ENCODE data around the gene CMTM2.
"Not testable (repeated sequence)": the region's sequence is repeated elsewhere in the genome, so short reads cannot be mapped to it uniquely, and the experiment has no call there.

Gene CMTM2

GRCh38 chr16:66552286-66553177 lies 26.7 kb upstream of the CMTM2 start, which contains the start of gene CKLF:
CKLF (plus strand) TSS chr16:66552576; CDS start chr16:66552716, 140 bp downstream.
- in situ Hi-C loops (cut with MboI; ENCODE audit: low sequenced_read_pairs), result no loop called here

DNA sequence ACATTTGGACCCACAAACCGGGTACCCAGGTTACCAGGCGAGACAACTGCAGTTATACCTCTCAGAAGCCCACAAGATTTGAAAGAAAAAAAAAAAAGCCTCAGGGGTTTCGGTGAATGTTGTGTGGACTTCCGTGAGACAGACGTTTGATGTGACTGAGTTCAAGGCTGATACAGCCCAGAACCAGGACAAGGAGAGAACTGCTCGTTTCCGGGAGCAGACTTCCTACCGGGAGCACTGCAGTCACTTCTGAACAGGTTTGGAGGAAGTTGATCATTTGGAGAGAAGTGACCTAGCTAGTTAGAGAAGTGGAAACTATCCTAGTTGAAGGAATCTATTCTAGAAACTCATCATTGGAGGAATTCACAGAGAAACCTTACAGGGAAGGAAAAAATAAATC lies 26.0 kb upstream of the CMTM2 start:
- in situ Hi-C loops (cut with MboI; ENCODE audit: low sequenced_read_pairs), result no loop called here

DNA sequence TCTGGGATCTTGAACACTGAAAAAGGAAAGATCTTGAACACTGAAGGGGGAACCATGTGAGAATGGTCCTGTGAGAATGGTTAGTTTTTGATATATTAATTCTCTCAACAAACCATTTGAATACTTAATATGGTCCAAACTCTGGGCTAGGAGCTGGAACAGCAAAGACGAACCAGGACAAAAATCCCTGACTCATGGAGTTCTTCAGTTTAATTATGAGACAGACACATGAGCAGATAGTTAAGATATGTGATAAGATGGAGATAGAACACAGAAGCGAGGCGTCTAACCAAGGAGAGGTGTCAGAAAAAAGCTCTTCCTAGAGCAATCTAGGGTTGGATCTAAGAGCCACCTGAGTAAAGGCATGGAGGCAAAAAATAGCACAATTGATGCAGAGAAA lies 25.2 kb upstream of the CMTM2 start:
- in situ Hi-C loops (cut with MboI; ENCODE audit: low sequenced_read_pairs), result no loop called here

DNA sequence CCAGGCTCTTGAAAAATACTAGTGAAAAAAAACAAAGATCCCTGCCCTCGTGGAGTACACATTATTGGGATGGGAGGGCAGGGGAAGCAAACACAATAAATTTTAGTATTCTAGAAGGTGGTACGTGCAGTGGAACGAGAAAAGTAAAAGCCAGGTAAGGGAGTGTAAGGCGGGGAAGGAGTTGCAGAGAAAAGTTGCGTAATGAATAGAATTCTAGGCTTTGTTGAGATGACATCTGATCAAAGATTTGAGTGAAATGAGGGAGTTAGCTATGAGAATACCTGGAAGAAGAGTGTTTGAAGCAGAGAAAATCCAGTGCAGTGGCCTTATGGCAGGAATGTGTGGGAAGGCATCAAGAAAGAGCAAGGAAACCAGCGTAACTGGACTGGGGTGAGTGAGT lies 24.8 kb upstream of the CMTM2 start:
- in situ Hi-C loops (cut with MboI; ENCODE audit: low sequenced_read_pairs), result no loop called here

DNA sequence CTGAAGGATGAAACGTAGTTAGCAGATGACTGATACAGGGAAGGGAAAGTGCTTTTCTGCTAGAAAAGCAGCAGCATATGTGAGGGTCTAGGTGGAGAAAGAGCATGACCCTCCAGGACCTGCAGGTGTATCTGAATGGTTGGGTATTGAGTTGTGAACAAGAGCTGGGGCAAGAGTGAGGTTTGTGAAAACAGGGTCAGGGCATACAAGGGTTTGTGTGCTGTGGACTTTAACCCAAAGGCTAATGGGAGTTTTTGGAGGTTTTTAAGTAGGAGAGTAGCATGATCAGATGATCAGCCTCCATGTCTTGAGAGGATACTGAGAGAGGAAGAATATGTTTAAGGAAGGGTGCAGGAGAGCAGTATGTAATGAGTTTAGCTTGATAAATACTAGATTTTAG lies 19.2 kb upstream of the CMTM2 start:
- in situ Hi-C loops (cut with MboI; ENCODE audit: low sequenced_read_pairs), result no loop called here

DNA sequence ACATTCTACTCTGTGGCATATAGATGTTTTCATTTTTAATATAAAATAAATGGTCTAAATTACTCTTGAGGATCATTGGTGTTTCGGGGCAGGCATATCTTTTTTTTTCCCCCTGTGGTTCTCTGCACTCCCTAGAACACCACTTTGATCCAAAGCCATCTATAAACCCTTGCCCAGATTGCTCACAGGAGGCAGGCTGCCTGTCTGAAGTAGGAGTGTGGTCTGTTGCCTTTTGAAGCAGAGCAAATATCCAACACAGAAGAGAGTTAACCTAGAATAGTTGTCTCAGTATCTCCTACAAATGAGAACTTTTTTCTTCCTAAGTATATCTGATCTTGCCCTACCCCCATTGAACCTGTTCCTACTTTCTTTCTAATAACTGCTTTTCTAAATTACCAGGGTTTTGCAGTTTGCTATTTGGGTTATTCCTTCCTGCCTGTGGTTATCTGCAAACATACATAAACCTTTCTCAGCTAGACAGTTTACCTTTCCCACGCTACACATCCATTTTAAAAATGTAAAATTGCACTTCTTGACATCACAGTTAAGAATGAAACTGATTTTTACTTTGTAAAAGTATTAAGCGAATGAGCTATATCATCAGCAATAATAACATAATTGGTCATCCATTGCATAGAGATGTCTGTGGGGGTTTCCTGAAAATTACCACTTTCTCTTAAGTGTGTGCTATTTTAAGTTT lies 17.7 kb upstream of the CMTM2 start:
- in situ Hi-C loops (cut with MboI; ENCODE audit: low sequenced_read_pairs), result no loop called here

DNA sequence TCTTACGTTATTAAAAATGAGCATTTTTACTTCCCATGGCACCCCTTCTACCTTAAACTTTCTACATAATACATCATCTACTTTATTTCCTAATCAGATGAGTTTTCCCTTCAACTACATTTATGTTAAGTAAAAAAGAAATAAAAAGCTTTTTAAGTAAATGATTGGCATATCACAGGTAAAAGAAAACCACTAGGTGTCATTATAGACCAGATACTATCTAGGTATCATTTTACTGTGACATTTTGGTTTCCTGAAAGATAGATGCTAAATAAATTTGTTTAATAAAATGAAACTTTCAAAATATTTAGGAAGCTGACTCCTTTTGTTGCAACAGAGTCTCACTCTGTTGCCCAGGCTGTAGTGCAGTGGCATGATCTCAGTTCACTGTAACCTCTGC lies 16.9 kb upstream of the CMTM2 start:
- in situ Hi-C loops (cut with MboI; ENCODE audit: low sequenced_read_pairs), result no loop called here

DNA sequence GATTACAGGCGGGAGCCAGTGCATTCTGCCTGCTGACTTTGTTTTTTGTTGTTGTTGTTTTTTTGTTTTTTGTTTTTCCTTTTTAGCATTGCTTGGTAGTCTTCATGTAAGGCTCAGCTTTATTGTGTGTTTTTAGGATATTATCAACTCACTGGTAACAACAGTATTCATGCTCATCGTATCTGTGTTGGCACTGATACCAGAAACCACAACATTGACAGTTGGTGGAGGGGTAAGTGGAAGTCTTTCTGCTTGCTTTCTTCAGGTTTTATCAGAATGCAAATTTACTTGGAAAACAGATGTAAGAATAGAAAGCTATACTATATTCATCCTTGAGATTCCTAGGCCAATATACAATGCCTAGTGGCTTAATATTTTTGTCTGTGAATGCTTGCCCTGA lies 16.3 kb upstream of the CMTM2 start:
- in situ Hi-C loops (cut with MboI; ENCODE audit: low sequenced_read_pairs), result no loop called here

GRCh38 chr16:66563574-66564334 lies 15.5 kb upstream of the CMTM2 start:
- in situ Hi-C loops (cut with MboI; ENCODE audit: low sequenced_read_pairs), result no loop called here

DNA sequence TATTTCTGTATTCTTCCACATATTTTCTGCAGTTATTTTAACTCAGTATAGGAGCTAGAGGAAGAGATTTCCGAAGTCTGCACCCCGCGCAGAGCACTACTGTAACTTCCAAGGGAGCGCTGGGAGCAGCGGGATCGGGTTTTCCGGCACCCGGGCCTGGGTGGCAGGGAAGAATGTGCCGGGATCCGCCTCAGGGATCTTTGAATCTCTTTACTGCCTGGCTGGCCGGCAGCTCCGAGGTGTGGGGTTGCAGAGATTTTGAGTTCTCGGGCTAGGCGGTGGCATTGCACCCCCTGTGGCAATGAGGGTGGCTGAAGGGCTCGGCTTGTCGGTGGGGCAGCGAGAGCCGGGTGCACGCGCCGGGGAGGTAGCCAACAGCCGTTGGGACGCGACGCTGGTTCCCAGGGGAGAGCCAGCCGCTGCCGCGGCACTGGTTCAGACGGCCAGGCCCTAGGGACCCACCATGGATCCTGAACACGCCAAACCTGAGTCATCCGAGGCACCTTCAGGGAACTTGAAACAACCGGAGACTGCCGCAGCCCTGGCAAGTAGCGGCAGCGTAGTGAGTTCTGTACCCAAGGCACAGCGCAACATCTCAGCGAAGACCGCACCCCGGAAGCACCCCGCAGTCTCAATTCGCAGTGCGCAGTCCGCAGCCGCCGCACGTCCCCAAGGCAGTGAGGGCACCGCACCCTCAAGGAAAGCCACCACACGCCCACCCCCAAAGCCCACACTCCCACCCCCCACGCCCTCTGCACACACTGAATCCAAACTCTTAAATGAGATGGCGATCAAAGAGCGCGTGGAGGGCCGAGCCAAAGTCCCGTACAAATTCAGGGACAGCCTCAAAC lies 13.0 kb upstream of the CMTM2 start, which contains the start of gene CMTM1:
Gene CMTM1, plus strand, starts transcription at position 389 of the 851 bp plus-strand sequence. Its CDS starts 75 bp downstream, at position 464.
- in situ Hi-C loops (cut with MboI; ENCODE audit: low sequenced_read_pairs), result no loop called here

GRCh38 chr16:66567270-66567669 lies 12.0 kb upstream of the CMTM2 start:
- in situ Hi-C loops (cut with MboI; ENCODE audit: low sequenced_read_pairs), result not testable (repeated sequence)

- in situ Hi-C loops (cut with MboI; ENCODE audit: low sequenced_read_pairs), result no loop called here
These were observed 10.9 kb upstream of the CMTM2 start for GRCh38 chr16:66568355-66568754.

- in situ Hi-C loops (cut with MboI; ENCODE audit: low sequenced_read_pairs), result no loop called here
These were observed 10.1 kb upstream of the CMTM2 start for GRCh38 chr16:66569131-66569530.

DNA sequence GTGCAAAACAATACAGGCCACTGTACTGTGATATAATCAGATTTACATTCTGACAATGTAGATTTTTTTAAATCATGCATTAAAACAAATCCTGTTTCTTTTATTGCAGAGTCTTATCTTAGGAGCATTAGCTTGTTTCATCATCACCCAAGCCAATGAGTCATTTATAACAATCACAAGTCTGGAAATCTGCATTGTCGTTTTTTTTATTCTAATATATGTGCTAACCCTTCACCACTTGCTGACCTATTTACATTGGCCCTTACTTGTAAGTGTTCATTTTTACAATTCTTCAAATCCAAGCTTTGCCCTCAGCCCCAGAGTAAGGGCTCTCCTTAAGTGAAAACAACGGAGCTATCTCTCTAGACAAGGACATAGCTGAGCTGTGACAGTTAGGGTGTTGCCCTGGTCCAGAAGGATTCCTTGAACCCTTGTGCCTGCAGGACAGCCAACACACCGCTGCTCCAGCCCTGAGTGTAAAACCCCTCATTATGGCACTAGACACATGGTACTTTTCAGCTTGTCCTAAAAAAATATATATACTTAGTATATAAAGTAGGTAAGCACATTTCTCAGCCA lies 9.3 kb upstream of the CMTM2 start:
- in situ Hi-C loops (cut with MboI; ENCODE audit: low sequenced_read_pairs), result no loop called here

- in situ Hi-C loops (cut with MboI; ENCODE audit: low sequenced_read_pairs), result no loop called here
These were observed 6.9 kb upstream of the CMTM2 start for GRCh38 chr16:66572356-66572755.

GRCh38 chr16:66574081-66574480 lies 5.2 kb upstream of the CMTM2 start:
- in situ Hi-C loops (cut with MboI; ENCODE audit: low sequenced_read_pairs), result no loop called here

DNA sequence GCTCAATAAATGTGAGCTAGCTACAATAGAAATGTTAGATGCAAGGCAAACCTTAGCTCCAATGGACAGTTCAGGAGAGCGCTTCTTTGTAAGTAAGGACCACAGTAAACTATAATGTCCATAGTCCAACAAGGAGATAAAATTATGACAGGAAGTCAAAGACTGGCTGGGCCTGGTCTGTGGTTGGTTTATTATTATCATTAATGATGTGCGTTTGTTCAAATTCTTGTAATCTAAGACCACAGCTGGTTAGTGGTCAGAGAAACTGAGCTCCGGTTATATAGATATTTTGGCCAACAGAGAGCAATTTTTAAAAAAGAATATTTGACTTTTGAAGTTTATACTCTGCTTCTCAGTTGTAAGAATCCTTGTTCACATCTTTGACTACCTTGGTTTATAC lies 4.7 kb upstream of the CMTM2 start:
- in situ Hi-C loops (cut with MboI; ENCODE audit: low sequenced_read_pairs), result no loop called here

- in situ Hi-C loops (cut with MboI; ENCODE audit: low sequenced_read_pairs), result no loop called here
These were observed 4.2 kb upstream of the CMTM2 start for GRCh38 chr16:66575060-66575459.

DNA sequence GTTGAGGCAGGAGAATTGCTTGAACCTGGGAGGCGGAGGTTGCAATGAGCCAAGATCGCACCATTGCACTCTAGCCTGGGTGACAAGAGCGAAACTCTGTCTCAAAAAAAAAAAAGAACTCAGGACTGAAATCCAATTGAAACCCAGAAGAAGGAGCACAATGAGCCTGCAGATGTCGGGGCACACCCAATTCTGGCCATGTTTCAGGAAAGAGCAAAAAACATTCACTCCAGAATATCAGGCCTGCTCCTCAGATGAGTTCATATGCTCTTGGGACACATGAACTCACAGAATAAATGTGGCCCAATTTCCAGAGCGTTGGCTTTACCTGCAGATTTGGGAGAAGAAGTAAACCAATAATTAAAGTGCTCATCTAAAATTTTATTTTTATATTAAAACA lies 3.0 kb upstream of the CMTM2 start:
- in situ Hi-C loops (cut with MboI; ENCODE audit: low sequenced_read_pairs), result no loop called here

DNA sequence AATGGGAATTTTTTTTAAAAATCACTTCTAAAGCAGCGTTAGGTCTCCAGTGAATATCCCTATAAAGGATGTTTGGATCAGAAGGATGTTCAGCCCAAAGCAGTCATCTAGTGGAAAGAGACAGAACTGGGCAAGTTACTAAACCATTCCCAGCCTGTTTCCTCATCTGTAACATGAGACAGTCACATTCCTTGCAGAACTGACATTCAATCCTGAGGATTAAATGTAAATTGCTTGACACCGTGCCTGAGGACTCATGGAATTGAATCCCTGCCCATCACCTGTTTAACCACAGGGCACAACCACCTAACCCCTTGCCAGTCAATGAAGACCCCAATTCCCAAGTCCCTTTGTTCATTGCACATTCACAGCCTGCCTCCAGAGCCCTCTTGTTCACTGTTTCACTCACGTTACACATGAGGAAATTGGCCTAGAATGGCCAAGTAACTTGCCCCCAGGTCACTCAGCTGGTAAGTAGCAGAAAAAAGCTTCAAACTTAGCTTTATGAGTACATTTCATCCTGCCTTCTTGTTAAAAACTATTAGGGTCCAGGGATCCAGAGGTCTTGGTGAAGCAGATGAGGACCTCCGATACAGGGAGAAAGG lies 1.4 kb downstream of the CMTM2 start:
- in situ Hi-C loops (cut with MboI; ENCODE audit: low sequenced_read_pairs), result no loop called here

All from HL-60/S4 (cell line).